GM18505 (cell line): ENCODE measurements around the gene CRB2.

Experiments
- ATAC-seq: cut with Tn5 transposase; IDR thresholded peaks from one replicate; pipeline ENCODE4 v1.9.1; 2021; ENCODE audit not compliant: unreplicated experiment
- POLR2A ChIP-seq: IDR thresholded peaks from 4 replicates; pipeline ENCODE4 v1.6.1; 2011; ENCODE audit warnings: borderline replicate concordance; ENCODE audit not compliant: insufficient read depth, insufficient read length; ENCODE audit errors: extremely low read depth

Gene CRB2

DNA sequence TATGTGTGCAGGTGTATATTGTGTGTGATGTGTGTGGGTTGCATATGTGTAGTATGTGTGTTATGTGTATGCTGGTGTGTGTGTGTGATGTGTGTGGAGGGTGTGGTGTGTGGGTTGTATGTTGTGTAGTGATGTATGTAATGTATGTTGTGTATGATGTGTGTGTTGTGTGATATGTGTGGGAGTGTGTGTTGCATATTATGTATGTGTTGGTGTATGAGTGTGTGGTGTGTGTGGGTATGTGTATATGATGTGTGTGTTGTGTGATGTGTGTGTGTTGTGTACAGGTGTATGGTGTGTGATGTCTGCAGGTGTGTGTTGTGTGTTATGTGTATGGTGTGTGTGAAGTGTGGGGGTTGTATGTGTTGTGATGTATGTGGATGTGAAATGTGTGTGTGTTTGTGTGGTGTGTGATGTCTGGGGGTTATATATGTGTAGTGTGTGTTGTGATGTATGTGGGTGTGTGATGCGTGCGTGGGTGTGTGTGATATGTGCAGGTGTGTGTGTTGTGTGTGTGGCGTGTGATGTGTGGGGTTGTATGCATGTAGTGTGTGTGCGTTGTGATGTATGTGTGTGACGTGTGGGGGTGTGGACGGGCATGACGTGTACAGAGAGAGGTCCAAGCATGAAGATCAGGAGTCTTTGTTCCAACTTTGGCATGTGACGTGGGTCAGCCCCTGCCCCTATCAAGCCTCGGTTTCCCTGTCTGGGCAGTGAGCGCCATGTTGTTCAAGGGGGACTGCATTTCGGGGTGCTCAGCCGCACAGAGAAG, 8.5 kb upstream of the CRB2 start:
- no peak for ATAC-seq
- no peak for TF ChIP-seq POLR2A

- no peak for TF ChIP-seq POLR2A
- no peak for ATAC-seq
Observed at GRCh38 chr9:123348317-123348992, 7.5 kb upstream of the CRB2 start.

GRCh38 chr9:123349033-123349432, 7.0 kb upstream of the CRB2 start:
- no peak for TF ChIP-seq POLR2A
- ATAC-seq: no peak

- no peak for ATAC-seq
- TF ChIP-seq POLR2A: no peak
Observed at GRCh38 chr9:123349691-123350480, 6.1 kb upstream of the CRB2 start.

DNA sequence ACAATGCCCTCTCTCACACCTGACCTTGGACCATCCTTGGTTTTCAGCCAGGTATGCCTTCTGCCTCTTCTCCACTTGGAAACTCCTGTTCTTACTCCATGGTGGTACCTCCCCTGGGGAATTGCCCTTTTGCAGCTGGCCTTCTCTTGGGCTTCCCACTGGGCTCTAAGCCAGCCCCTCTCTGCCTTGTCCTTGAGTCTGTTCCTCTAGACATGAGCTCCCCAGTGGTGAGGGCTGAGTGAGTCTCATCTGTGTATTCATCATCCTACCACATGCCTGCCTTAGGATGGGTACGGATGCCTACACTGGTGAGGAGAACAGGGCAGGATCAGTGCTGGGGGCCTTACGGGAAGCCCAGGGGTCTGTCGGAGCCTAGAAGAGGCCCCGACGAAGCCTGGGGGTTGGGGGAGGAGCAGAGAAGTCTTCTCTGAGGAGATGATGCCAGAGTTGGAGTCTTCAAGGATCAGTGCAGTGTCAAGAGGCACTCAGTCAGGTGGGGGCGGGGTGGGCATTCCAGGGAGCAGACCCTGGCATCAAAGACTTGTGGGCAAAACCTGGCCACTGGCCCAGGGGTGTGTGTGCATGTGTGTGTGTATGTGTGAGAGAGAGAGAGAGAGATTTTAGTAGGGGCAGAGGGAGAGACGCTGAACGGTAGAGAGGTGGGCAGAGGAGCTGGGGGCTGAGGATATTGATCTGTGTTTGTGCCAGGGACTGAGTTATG, 5.2 kb upstream of the CRB2 start:
- no peak for ATAC-seq
- TF ChIP-seq POLR2A: no peak

DNA sequence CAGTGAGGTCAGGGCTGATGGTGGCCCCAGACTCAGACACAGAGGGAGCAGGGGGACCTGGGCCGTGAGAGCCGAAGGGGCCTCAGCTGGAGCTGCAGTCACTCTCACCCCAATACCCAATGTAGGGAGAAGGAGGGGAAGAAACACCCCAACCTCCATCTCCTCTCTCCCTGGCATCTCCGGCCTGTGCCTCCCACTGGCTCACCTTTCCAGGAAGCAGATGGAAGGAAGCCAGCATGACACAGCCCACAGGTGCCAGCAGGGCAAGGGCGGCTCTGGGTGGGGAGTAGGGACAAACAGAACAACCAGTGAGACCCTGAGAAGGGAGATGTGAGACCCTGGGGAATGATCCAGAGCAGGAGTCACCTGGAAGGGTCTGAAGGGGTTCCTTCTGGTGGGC, 3.0 kb upstream of the CRB2 start:
- TF ChIP-seq POLR2A: no peak
- no peak for ATAC-seq

DNA sequence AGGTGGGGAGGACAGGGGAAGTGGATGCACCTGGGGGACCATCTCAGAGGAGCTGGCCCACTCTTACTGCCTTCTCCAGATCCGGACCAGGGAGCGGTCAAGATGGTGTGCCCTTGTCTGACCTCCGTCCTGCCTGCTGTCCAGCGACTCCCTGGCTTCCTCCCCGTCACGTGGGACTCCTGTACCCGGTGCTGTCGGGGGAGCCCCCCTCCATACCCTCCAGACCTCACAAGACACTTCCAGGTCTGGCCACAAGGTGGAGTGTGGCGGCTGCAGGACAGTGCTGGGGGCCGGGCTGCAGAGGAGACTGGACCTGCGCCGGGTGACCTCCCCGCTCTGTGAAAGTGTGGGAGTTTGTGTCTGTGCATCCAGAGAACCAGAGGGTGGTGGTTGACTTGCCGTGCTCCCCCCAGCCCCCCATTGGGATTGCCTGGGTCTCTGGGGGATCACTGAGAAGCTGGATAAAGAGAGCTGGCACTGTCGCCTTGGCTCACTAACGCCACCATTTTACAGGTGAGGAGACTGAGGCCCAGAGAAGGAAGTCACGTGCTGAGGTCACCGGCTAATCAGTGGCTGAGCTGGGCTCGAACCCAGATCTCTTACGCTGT, 1.9 kb upstream of the CRB2 start:
- no peak for TF ChIP-seq POLR2A
- ATAC-seq: peak; percentile 49

DNA sequence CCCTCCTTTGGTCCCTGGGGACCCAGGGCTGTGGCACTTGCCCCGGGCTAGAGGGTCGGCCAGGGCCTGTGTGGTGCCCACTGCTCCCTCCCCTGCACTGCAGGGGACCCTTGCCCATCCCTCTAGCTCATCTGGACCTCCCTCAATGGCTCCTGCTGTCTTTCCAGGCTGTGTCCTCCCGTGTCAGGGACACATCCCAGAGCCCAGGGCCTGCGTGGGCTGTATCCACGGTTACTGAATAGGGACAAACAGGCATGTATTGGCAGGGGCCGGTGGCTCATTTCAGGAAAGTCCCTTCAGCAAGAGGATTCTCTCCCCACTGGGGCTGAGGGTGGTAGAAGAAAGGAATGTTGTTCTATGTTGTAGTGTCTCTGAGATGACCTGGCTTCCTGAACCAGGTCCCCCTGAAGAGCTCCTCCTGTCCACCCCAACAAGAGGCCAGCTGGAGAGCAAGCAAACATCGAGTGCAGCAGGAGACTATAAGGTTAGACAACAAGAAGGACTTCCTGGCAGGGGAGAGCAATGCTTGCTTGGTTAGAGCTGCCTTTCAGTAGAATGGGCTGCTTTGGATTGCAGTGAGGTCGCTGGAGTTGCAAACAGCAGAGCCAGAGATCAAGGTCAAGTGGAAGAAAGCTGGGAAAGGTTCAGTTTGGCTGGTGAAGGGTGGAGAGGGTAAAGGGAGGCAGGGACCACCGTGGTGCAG, 1.0 kb upstream of the CRB2 start:
- no peak for ATAC-seq
- TF ChIP-seq POLR2A: no peak

- no peak for ATAC-seq
- no peak for TF ChIP-seq POLR2A
Observed at GRCh38 chr9:123356851-123357742, 1.1 kb downstream of the CRB2 start.

DNA sequence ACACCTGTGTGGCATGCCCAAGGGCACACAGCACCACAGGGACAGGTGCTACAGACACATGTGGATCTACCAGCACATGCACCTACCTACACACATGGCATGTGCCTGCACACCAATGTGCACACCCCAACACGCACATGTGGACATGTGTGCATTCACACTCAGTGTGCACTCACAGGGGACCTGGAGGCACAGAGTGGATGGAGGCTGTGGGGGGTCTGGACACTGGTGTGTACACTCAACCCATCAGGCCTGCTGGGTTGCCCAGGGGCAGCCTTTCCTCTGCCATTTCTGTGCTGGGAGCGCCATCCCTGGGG, 1.7 kb downstream of the CRB2 start:
- ATAC-seq: no peak
- TF ChIP-seq POLR2A: no peak

DNA sequence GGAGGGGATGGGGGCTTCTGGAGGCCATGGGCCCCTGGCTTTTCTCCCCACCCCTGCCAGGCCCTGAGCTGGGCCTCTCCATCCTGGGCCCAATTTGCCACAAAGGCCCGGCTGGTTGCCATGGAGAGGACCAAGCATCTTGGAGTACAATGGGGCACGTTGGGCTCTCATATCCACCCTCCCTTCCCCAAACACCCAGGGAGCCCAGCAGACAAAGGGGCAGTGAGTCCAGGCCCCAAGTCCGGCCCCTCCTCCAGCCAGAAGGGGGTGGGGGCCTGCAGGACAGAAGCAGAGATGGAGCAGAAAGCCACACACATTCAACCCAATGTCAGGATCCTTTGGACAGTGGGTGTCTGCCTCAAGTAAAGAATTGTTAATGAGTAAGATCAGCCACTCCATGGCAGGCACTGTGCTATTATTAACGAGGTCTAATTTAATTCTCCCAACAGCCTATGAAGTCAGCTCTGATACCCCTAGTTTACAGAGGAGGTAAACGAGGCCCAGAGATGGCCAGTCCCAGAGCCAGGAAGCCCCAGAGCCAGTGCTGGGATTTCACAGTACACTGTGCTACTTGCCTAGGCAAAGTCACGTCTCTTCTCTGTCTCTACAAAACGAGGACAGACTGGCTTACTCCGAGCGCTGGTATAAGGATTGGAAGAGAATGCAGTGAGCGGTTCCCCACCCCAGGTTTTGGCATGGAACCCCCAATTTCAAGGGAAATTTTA, 2.3 kb downstream of the CRB2 start:
- TF ChIP-seq POLR2A: no peak
- ATAC-seq: no peak
